ENCODE results near the gene VDAC2.
A peak's percentile ranks its signal among the peaks of the same experiment; 100 is the strongest.

The VDAC2 gene

GRCh38 chr10:75230600-75231038 lies 20.0 kb downstream of the VDAC2 start:
- TF ChIP-seq USF1 (IDR thresholded peaks at IDR 0.05) (peak; percentile 85), RAD21 (IDR thresholded peaks at IDR 0.05; ENCODE audit: low read depth) (peak; percentile 62), ZBTB7A (IDR thresholded peaks at IDR 0.05; ENCODE audit: low read depth) (no peak)

GRCh38 chr10:75231672-75232581 lies 21.3 kb downstream of the VDAC2 start:
- no peak for TF ChIP-seq CREB1 (IDR thresholded peaks at IDR 0.05; ENCODE audit: low read depth)
- no peak for TF ChIP-seq CEBPB (IDR thresholded peaks at IDR 0.05)
- TF ChIP-seq NFIC (IDR thresholded peaks at IDR 0.05), result no peak
- TF ChIP-seq RAD21 (IDR thresholded peaks at IDR 0.05; ENCODE audit: low read depth), result no peak
- no peak for TF ChIP-seq MAX (IDR thresholded peaks at IDR 0.05)
- no peak for TF ChIP-seq ZBTB7A (IDR thresholded peaks at IDR 0.05; ENCODE audit: low read depth)
- no peak for TF ChIP-seq USF1 (IDR thresholded peaks at IDR 0.05)

- TF ChIP-seq YY1 (IDR thresholded peaks at IDR 0.05; ENCODE audit: low read depth) (no peak; the same call in 1 of the 2 replicates), TAF1 (IDR thresholded peaks at IDR 0.05; ENCODE audit: low read depth) (peak; percentile 10; the same call in 1 of the 2 replicates)
Measured at GRCh38 chr10:75233444-75234016, 22.9 kb downstream of the VDAC2 start.

- TF ChIP-seq MAX (IDR thresholded peaks at IDR 0.05) (peak; percentile 44; the same call in 1 of the 2 replicates), TAF1 (IDR thresholded peaks at IDR 0.05; ENCODE audit: low read depth) (peak; percentile 29), FOXM1 (IDR thresholded peaks at IDR 0.05; ENCODE audit: borderline replicate concordance, low read depth) (no peak), NFIC (IDR thresholded peaks at IDR 0.05) (no peak), YY1 (IDR thresholded peaks at IDR 0.05; ENCODE audit: low read depth) (no peak), EGR1 (IDR thresholded peaks at IDR 0.05) (peak; percentile 32; the same call in 1 of the 2 replicates)
Measured at GRCh38 chr10:75234017-75234682, 23.6 kb downstream of the VDAC2 start.

GRCh38 chr10:75234683-75235374 lies 24.2 kb downstream of the VDAC2 start:
- TF ChIP-seq ZBTB7A (IDR thresholded peaks at IDR 0.05; ENCODE audit: low read depth), result no peak; the same call in 1 of the 2 replicates
- no peak for TF ChIP-seq RAD21 (IDR thresholded peaks at IDR 0.05; ENCODE audit: low read depth)
- TF ChIP-seq NFIC (IDR thresholded peaks at IDR 0.05), result no peak
- TF ChIP-seq YY1 (IDR thresholded peaks at IDR 0.05; ENCODE audit: low read depth), result 0 out of 2 replicates have a peak, but pooled peaks have one; percentile 40
- TF ChIP-seq TAF1 (IDR thresholded peaks at IDR 0.05; ENCODE audit: low read depth), result no peak; the same call in 1 of the 2 replicates
- TF ChIP-seq REST (IDR thresholded peaks at IDR 0.05; ENCODE audit: low read depth), result no peak
- TF ChIP-seq EGR1 (IDR thresholded peaks at IDR 0.05), result no peak
- TF ChIP-seq CREB1 (IDR thresholded peaks at IDR 0.05; ENCODE audit: low read depth), result 0 out of 2 replicates have a peak, but pooled peaks have one; percentile 7
- no peak for TF ChIP-seq FOXM1 (IDR thresholded peaks at IDR 0.05; ENCODE audit: borderline replicate concordance, low read depth)
- no peak for TF ChIP-seq MAX (IDR thresholded peaks at IDR 0.05)
- TF ChIP-seq TEAD4 (IDR thresholded peaks at IDR 0.05), result no peak; the same call in 1 of the 2 replicates
- TF ChIP-seq TCF12 (IDR thresholded peaks at IDR 0.05; ENCODE audit: low read depth), result peak; percentile 37; the same call in 1 of the 2 replicates
- TF ChIP-seq CEBPB (IDR thresholded peaks at IDR 0.05), result no peak
- peak; percentile 22; the same call in 1 of the 2 replicates for TF ChIP-seq USF1 (IDR thresholded peaks at IDR 0.05)
- no peak for TF ChIP-seq EP300 (IDR thresholded peaks at IDR 0.05; ENCODE audit: borderline replicate concordance)
